KMS-11 (cell line): ENCODE measurements around the gene EXOC4.

Source experiments
- H2AFZ ChIP-seq: fragments of 200-600 bp; sonication (generic); 2 replicates; pipeline ENCODE4 v1.6.1; 2016; ENCODE audit warnings: antibody characterized with exemption, mixed run types, low read depth
- H3K27ac ChIP-seq: fragments of 200-600 bp; sonication (generic); 2 replicates; pipeline ENCODE4 v1.6.1; 2016; ENCODE audit warnings: mild to moderate bottlenecking, mixed run types
- H3K27me3 ChIP-seq: fragments of 200-600 bp; sonication (generic); 2 replicates; pipeline ENCODE4 v1.6.1; 2017; ENCODE audit warnings: mild to moderate bottlenecking, low read depth, mixed run types, moderate library complexity; ENCODE audit not compliant: insufficient read depth
- H3K36me3 ChIP-seq: fragments of 200-600 bp; sonication (generic); 2 replicates; pipeline ENCODE4 v1.6.1; 2017; ENCODE audit warnings: mild to moderate bottlenecking, mixed run types; ENCODE audit not compliant: insufficient read depth
- H3K4me1 ChIP-seq: fragments of 200-600 bp; sonication (generic); 2 replicates; pipeline ENCODE4 v1.6.1; 2016; ENCODE audit warnings: mild to moderate bottlenecking, low read depth, mixed run types; ENCODE audit not compliant: poor library complexity, severe bottlenecking
- H3K4me2 ChIP-seq: fragments of 200-600 bp; sonication (generic); 2 replicates; pipeline ENCODE4 v1.7.0; 2016; ENCODE audit warnings: mild to moderate bottlenecking, mixed run types
- H3K4me3 ChIP-seq: fragments of 200-600 bp; sonication (generic); IDR thresholded peaks from 2 replicates; pipeline ENCODE4 v1.6.1; 2017; ENCODE audit warnings: low read depth, low read length, mixed read lengths; ENCODE audit not compliant: insufficient read depth
- H3K79me2 ChIP-seq: fragments of 200-600 bp; sonication (generic); 2 replicates; pipeline ENCODE4 v1.6.1; 2016; ENCODE audit warnings: low read depth, mixed run types; ENCODE audit not compliant: insufficient read depth
- H3K9ac ChIP-seq: fragments of 200-600 bp; sonication (generic); 2 replicates; pipeline ENCODE4 v1.6.1; 2016; ENCODE audit warnings: mild to moderate bottlenecking, mixed run types
- H4K20me1 ChIP-seq: fragments of 200-600 bp; sonication (generic); 2 replicates; pipeline ENCODE4 v1.6.1; 2016; ENCODE audit warnings: mild to moderate bottlenecking, mixed run types; ENCODE audit not compliant: insufficient read depth
- TF ChIP-seq, protein P1 (sequence below): fragments of 200-600 bp; sonication (generic); conservative IDR thresholded peaks from 2 replicates; pipeline ENCODE4 v1.6.1; 2017; ENCODE audit warnings: low read depth, mild to moderate bottlenecking, antibody characterized with exemption, low read length, moderate library complexity, mixed read lengths

EXOC4 gene

DNA sequence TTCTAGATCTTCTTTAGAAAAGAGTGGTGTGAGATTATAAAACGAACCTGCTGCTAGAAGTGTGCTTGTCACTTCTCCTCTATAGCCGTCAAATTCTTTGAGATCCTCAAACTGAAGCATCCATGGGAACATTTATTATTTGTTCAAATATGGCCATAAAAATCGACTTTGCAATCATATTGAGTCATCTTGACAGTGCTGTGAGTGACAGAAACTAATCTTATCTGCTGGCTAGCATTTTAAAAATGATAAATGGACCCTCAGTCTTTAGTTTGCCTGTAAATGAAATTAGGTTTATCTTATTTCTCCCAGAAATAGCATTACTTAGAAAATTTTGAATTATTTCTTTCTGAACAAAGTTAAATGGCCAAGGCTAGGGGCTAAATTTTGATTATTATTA is 290.8 kb downstream of the EXOC4 start:
- no peak overlapping the region for H2AFZ ChIP-seq
- H3K9ac ChIP-seq: no peak overlapping the region
- H4K20me1 ChIP-seq: no peaks in the 10 kb centered on the region
- no peaks in the 10 kb centered on the region for H3K27me3 ChIP-seq
- H3K79me2 ChIP-seq: no peaks in the 10 kb centered on the region
- H3K4me3 ChIP-seq: no peak overlapping the region
- TF ChIP-seq, protein P1, sequence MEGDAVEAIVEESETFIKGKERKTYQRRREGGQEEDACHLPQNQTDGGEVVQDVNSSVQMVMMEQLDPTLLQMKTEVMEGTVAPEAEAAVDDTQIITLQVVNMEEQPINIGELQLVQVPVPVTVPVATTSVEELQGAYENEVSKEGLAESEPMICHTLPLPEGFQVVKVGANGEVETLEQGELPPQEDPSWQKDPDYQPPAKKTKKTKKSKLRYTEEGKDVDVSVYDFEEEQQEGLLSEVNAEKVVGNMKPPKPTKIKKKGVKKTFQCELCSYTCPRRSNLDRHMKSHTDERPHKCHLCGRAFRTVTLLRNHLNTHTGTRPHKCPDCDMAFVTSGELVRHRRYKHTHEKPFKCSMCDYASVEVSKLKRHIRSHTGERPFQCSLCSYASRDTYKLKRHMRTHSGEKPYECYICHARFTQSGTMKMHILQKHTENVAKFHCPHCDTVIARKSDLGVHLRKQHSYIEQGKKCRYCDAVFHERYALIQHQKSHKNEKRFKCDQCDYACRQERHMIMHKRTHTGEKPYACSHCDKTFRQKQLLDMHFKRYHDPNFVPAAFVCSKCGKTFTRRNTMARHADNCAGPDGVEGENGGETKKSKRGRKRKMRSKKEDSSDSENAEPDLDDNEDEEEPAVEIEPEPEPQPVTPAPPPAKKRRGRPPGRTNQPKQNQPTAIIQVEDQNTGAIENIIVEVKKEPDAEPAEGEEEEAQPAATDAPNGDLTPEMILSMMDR: no peak
- H3K36me3 ChIP-seq: no peaks in the 10 kb centered on the region
- no peak overlapping the region for H3K4me2 ChIP-seq
- peaks cover 20% of the 10 kb centered on the region for H3K4me1 ChIP-seq
- H3K27ac ChIP-seq: no peak overlapping the region

DNA sequence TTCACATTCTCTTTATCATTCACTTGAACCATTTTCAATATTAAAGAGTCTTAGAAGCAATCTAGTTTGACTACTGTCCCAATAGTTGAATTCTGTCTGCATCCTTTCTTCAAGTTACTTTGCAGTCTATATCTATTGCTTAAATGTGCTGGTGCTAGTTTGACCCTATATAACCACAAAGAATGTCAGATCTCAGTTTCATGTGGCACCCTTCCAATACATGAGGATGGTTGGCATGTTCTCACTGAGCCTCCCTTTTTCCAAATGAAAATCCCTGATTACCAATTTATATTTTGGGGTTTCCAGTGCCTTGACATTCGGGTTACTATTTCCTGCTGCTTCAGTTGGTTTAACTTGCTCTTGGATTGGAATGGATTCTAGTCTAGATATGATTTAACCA is 292.7 kb downstream of the EXOC4 start:
- H3K4me2 ChIP-seq: 0 out of 2 replicates have a peak overlapping the region, but pooled peaks have one; percentile 1
- no peaks in the 10 kb centered on the region for H4K20me1 ChIP-seq
- no peak overlapping the region for H3K4me3 ChIP-seq
- H3K27me3 ChIP-seq: no peaks in the 10 kb centered on the region
- TF ChIP-seq, protein P1: no peak
- H3K79me2 ChIP-seq: no peaks in the 10 kb centered on the region
- no peak overlapping the region for H3K9ac ChIP-seq
- no peak overlapping the region for H2AFZ ChIP-seq
- no peak overlapping the region for H3K27ac ChIP-seq
- peaks cover 20% of the 10 kb centered on the region for H3K4me1 ChIP-seq
- H3K36me3 ChIP-seq: no peaks in the 10 kb centered on the region

DNA sequence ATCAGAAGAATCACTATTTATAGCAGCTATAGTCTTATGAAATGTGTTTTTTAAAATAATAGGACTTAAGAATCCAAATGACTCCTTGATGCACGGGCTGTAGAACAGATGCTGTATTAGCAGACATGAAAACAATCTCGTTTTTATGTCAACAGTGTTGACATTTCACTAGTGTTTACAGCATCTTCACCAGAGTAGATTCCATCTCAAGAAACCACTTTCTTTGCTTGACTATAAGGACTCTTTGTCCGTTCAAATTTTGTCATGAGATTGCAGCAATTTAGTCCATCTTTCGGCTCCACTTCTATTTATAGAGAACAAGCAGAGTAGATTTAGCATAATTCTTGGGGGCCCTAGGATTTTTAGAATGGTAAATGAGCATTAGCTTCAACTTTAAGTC is 295.1 kb downstream of the EXOC4 start:
- TF ChIP-seq, protein P1: no peak
- Histone ChIP-seq H3K4me3 (no peak overlapping the region), H3K27ac (no peak overlapping the region), H3K36me3 (no peaks in the 10 kb centered on the region), H2AFZ (no peak overlapping the region), H3K9ac (no peak overlapping the region), H3K27me3 (no peaks in the 10 kb centered on the region), H3K4me2 (no peak overlapping the region), H3K4me1 (peaks cover 11% of the 10 kb centered on the region), H3K79me2 (no peaks in the 10 kb centered on the region), H4K20me1 (no peaks in the 10 kb centered on the region)

DNA sequence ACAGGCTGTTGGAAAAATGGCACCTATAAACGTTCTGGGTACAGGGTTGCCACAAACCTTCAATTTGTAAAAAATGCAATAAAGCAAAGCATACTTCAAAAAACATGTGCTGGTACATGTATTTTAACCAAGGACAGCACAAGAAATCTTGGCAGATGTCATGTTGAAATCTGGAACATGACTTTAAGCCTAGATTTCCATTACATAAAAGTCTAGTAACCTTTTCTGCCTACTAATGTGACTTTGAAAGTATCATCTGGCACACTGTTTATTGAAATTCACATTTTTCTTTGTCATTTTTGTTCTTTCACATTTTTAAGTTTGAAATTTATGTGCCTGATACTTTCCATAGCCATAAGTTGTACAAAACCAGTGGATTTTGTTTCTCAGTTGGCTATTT is 296.8 kb downstream of the EXOC4 start:
- H3K79me2 ChIP-seq: no peaks in the 10 kb centered on the region
- H3K4me1 ChIP-seq: peaks cover 11% of the 10 kb centered on the region
- no peaks in the 10 kb centered on the region for H3K27me3 ChIP-seq
- H3K27ac ChIP-seq: no peak overlapping the region
- H4K20me1 ChIP-seq: no peaks in the 10 kb centered on the region
- TF ChIP-seq, protein P1: no peak
- no peak overlapping the region for H2AFZ ChIP-seq
- no peaks in the 10 kb centered on the region for H3K36me3 ChIP-seq
- H3K4me3 ChIP-seq: no peak overlapping the region
- no peak overlapping the region for H3K9ac ChIP-seq
- no peak overlapping the region for H3K4me2 ChIP-seq
